Central memory CD8-positive, alpha-beta T cell (primary cell): Measurements from ENCODE around the gene OS9.
"Not testable (repeated sequence)": the region's sequence is repeated elsewhere in the genome, so short reads cannot be mapped to it uniquely, and the experiment has no call there.

Experiments used
- ATAC-seq: fragments of 150-1000 bp; cut with Tn5 transposase; replicated peaks from 2 replicates; pipeline ENCODE4 v1.10.0; 2022; ENCODE audit warnings: mild to moderate bottlenecking, moderate FRiP score, moderate number of reproducible peaks; ENCODE audit not compliant: poor library complexity, severe bottlenecking; ENCODE audit errors: extremely low read depth
- DNase-seq, 2 donors: peaks; one replicate each; pipeline ENCODE4 v3.0.0; 2021; ENCODE audit warnings: low spot score in 2 of 2
- H3K27ac Mint-ChIP-seq: one replicate; pipeline ENCODE4 v1.8.0; 2022; ENCODE audit warnings: low read depth, mild to moderate bottlenecking, moderate library complexity, mixed read lengths
- H3K27me3 Mint-ChIP-seq: one replicate; pipeline ENCODE4 v1.8.0; 2022; ENCODE audit warnings: mixed read lengths
- H3K36me3 Mint-ChIP-seq: one replicate; pipeline ENCODE4 v1.8.0; 2022; ENCODE audit warnings: mild to moderate bottlenecking, moderate library complexity, mixed read lengths; ENCODE audit not compliant: insufficient read depth
- H3K4me1 Mint-ChIP-seq: one replicate; pipeline ENCODE4 v1.8.0; 2022; ENCODE audit warnings: mixed read lengths
- H3K4me3 Mint-ChIP-seq: one replicate; pipeline ENCODE4 v1.8.0; 2022; ENCODE audit warnings: mild to moderate bottlenecking, moderate library complexity, mixed read lengths
- H3K9me3 Mint-ChIP-seq: one replicate; pipeline ENCODE4 v1.8.0; 2022; ENCODE audit warnings: mixed read lengths

Gene OS9

GRCh38 chr12:57669691-57670090 lies 24.2 kb upstream of the OS9 start:
- not testable (repeated sequence) for H3K27ac Mint-ChIP-seq, DNase-seq, H3K9me3 Mint-ChIP-seq, ATAC-seq, H3K36me3 Mint-ChIP-seq, H3K4me1 Mint-ChIP-seq, H3K4me3 Mint-ChIP-seq
- H3K27me3 Mint-ChIP-seq, result peaks cover 18% of the 10 kb centered on the region

DNA sequence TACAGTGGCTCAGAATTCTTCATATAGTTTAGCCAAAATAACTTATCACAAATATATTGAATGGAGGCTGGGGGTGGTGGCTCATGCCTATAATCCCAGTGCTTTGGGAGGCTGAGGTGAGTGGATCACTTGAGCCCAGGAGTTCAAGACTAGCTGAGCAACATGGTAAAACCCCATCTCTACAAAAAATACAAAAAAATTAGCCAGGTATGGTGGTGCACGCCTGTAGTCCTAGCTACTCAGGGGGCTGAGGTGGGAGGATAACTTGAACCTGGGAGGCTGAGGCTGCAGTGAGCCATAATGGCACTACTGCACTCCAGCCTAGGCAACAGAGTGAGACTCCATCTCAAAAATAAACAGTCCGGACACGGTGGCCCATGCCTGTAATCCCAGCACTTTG lies 22.1 kb upstream of the OS9 start:
- not testable (repeated sequence) for DNase-seq, H3K27ac Mint-ChIP-seq, H3K36me3 Mint-ChIP-seq, H3K4me1 Mint-ChIP-seq, H3K9me3 Mint-ChIP-seq, ATAC-seq, H3K4me3 Mint-ChIP-seq
- peaks cover 22% of the 10 kb centered on the region for H3K27me3 Mint-ChIP-seq

DNA sequence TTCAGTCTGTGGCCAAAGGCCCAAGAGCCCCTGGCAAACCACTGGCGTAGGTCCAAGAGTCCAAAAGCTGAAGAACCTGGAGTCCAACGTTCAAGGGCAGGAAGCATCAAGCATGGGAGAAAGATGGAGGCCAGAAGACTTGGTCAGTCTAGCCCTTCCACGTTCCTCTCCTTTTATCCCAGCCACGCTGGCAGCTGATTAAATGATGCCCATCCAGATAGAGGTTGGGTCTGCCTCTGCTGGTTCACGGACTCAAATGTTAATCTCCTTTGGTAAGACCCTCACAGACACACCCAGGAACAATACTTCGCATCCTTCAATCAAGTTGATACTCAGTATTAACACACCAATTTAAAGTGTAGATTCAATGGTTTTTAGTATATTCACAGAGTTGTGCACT lies 21.1 kb upstream of the OS9 start:
- H3K27ac Mint-ChIP-seq, result no peak overlapping the region
- no peak overlapping the region for H3K4me3 Mint-ChIP-seq
- no peaks in the 10 kb centered on the region for H3K9me3 Mint-ChIP-seq
- H3K4me1 Mint-ChIP-seq, result no peaks in the 10 kb centered on the region
- H3K36me3 Mint-ChIP-seq, result no peaks in the 10 kb centered on the region
- DNase-seq (no peak), ATAC-seq (no peak)
- H3K27me3 Mint-ChIP-seq, result peaks cover 22% of the 10 kb centered on the region

DNA sequence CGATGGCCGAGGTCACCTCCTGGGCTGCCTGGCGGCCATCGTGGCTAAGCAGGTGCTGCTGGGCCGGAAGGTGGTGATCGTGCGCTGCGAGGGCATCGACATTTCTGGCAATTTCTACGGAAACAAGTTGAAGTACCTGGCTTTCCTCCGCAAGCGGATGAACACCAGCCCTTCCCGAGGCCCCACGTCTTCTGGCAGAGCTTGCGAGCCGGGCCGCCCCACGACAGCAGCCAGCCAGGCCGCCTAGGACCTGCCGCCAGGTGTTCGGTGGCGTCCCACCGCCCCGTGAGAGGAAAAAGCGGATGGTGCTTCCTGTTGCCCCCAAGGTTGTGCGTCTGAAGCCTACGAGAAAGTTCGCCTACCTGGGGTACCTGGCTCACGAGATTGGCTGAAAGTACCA lies 19.2 kb upstream of the OS9 start:
- H3K27ac Mint-ChIP-seq, result no peak overlapping the region
- no peak for DNase-seq
- no peak for ATAC-seq
- H3K4me3 Mint-ChIP-seq, result no peak overlapping the region
- H3K36me3 Mint-ChIP-seq, result no peaks in the 10 kb centered on the region
- H3K9me3 Mint-ChIP-seq, result no peaks in the 10 kb centered on the region
- H3K4me1 Mint-ChIP-seq, result no peaks in the 10 kb centered on the region
- peaks cover 22% of the 10 kb centered on the region for H3K27me3 Mint-ChIP-seq

- H3K36me3 Mint-ChIP-seq, H3K4me3 Mint-ChIP-seq, DNase-seq, ATAC-seq, H3K9me3 Mint-ChIP-seq, H3K27ac Mint-ChIP-seq, H3K4me1 Mint-ChIP-seq: not testable (repeated sequence)
- peaks cover 19% of the 10 kb centered on the region for H3K27me3 Mint-ChIP-seq
These were observed 16.0 kb upstream of the OS9 start for GRCh38 chr12:57677947-57678346.

DNA sequence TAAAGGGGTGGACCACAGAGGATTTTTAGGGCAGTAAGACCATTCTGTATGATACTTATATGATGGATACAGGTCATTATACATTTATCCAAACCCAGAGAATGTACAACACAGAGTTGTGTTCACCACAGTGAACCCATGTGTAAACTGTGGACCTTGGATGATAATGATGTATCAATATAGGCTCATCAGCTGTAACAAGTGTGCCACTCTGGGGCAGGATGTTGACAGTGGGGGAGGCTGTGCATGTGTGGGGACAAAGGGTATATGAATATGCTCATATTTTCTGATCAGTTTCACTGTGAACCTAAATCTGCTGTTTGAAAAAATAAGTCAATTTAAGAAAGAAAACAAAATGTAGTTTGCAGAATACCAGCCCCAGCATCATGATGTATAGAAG lies 14.2 kb upstream of the OS9 start:
- Mint-ChIP-seq H3K4me3 (no peak overlapping the region), H3K4me1 (no peaks in the 10 kb centered on the region), H3K9me3 (peaks cover 6% of the 10 kb centered on the region), H3K27ac (no peak overlapping the region), H3K36me3 (peaks cover 1% of the 10 kb centered on the region), H3K27me3 (peaks cover 17% of the 10 kb centered on the region)
- no peak for ATAC-seq
- DNase-seq, result no peak

DNA sequence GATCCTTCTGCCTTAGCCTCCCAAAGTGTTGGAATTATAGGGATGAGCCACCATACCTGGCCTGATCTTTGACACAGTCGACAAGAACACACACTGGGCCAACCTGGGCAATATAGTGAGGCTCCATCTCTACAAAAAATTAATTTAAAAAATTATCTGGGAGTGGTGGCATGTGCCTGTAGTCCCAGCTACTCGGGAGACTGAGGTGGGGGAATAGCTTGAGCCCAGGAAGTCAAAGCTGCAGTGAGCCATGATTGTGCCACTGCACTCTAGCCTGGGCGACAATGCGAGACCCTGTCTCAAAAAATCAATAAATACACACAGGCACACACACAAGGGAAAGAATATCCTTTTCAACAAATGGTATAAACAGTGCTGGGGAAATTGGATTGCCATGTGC lies 6.1 kb upstream of the OS9 start:
- no peak for ATAC-seq
- no peak overlapping the region for H3K27ac Mint-ChIP-seq
- no peak overlapping the region for H3K4me3 Mint-ChIP-seq
- H3K9me3 Mint-ChIP-seq, result no peaks in the 10 kb centered on the region
- no peaks in the 10 kb centered on the region for H3K4me1 Mint-ChIP-seq
- H3K36me3 Mint-ChIP-seq, result no peaks in the 10 kb centered on the region
- peaks cover 56% of the 10 kb centered on the region for H3K27me3 Mint-ChIP-seq
- DNase-seq, result no peak

- Mint-ChIP-seq H3K36me3 (no peaks in the 10 kb centered on the region), H3K27me3 (peaks cover 52% of the 10 kb centered on the region), H3K4me1 (no peaks in the 10 kb centered on the region), H3K4me3 (no peak overlapping the region), H3K27ac (no peak overlapping the region), H3K9me3 (no peaks in the 10 kb centered on the region)
- ATAC-seq, result no peak
- DNase-seq, result no peak
These were observed 5.0 kb upstream of the OS9 start for GRCh38 chr12:57688931-57689330.

DNA sequence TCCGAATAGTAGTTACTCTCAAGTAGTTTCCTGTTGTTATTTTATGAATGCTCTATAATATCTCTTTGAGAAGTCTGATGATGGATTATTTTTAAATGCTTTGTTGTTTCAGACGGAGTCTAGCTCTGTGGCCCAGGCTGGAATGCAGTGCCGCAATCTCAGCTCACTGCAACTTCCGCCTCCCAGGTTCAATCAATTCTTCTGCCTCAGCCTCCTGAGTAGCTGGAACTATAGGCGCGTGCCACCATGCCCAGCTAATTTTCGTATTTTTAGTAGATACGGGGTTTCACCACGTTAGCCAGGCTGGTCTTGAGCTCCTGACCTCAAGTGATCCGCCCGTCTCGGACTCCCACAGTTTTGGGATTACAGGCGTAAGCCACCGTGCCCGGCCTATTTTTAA lies 1.4 kb upstream of the OS9 start:
- DNase-seq (no peak), ATAC-seq (no peak)
- peaks cover 5% of the 10 kb centered on the region for H3K4me1 Mint-ChIP-seq
- H3K27me3 Mint-ChIP-seq, result peaks cover 16% of the 10 kb centered on the region
- no peak overlapping the region for H3K27ac Mint-ChIP-seq
- H3K36me3 Mint-ChIP-seq, result peaks cover 18% of the 10 kb centered on the region
- H3K4me3 Mint-ChIP-seq, result no peak overlapping the region
- H3K9me3 Mint-ChIP-seq, result no peaks in the 10 kb centered on the region

- H3K36me3 Mint-ChIP-seq, result peaks cover 22% of the 10 kb centered on the region
- DNase-seq, result no peak
- H3K27ac Mint-ChIP-seq, result no peak overlapping the region
These were observed 644 bp upstream of the OS9 start for GRCh38 chr12:57693317-57693658.

DNA sequence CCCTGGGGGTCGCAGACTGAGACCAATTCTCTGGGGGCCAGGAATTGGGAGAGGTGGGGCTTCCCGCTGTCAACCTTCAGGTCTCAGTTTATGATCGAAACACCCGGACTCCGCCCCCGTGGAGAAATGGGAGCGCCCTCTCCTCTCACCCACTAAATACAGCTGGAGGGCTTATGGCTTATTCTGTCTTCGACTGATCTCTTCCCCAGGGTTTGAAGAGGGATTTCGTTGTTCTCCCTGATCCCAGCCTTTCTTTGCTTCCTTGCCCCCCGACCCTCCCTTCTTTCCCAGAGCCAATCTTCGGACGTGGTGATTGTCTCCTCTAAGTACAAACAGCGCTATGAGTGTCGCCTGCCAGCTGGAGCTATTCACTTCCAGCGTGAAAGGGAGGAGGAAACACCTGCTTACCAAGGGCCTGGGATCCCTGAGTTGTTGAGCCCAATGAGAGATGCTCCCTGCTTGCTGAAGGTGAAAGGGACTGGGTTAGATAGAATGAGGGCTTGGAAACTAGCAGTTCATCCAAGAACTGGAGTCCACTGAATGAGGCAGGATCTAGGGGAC lies 607 bp downstream of the OS9 start:
- Mint-ChIP-seq H3K4me1 (peaks cover 17% of the 10 kb centered on the region), H3K9me3 (no peaks in the 10 kb centered on the region), H3K36me3 (peaks cover 23% of the 10 kb centered on the region), H3K4me3 (no peak overlapping the region), H3K27ac (no peak overlapping the region), H3K27me3 (no peaks in the 10 kb centered on the region)
- DNase-seq (no peak), ATAC-seq (no peak)

More at GRCh38 chr12:57693317-57693658, 644 bp upstream of the OS9 start:
- no peak for ATAC-seq
- Mint-ChIP-seq H3K4me1 (peaks cover 7% of the 10 kb centered on the region), H3K27me3 (peaks cover 8% of the 10 kb centered on the region), H3K4me3 (no peak overlapping the region), H3K9me3 (no peaks in the 10 kb centered on the region)

GRCh38 chr12:57695770-57696432 lies 2.0 kb downstream of the OS9 start:
- peaks cover 23% of the 10 kb centered on the region for H3K36me3 Mint-ChIP-seq
- no peaks in the 10 kb centered on the region for H3K9me3 Mint-ChIP-seq
- H3K27ac Mint-ChIP-seq, result no peak overlapping the region
- peaks cover 23% of the 10 kb centered on the region for H3K4me1 Mint-ChIP-seq
- H3K27me3 Mint-ChIP-seq, result no peaks in the 10 kb centered on the region
- no peak for DNase-seq
- ATAC-seq, result no peak
- H3K4me3 Mint-ChIP-seq, result no peak overlapping the region

DNA sequence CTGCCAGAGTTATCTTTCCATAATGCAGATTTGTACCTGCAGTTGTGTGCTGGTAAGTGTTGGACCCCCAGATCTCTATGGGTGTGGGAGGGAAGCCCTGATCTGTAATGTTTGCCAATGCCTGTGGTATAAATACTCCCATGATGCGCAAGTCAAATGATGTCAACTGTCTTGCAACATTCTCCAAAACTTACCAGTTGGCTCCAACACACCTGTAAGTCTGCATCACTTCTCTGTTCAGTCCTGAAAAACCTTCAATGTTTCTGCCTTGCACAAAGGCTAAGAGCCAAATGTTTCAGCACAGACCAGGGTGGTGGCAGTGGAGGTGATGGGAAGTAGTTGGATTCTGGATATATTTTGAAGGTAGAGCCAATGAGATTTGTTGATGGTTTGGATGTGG lies 3.1 kb downstream of the OS9 start:
- DNase-seq, result no peak
- ATAC-seq, result no peak

More for the DNA sequence above, 3.1 kb downstream of the OS9 start:
- Mint-ChIP-seq H3K27me3 (no peaks in the 10 kb centered on the region), H3K4me3 (no peak overlapping the region), H3K9me3 (no peaks in the 10 kb centered on the region), H3K27ac (no peak overlapping the region), H3K36me3 (peaks cover 26% of the 10 kb centered on the region), H3K4me1 (peaks cover 24% of the 10 kb centered on the region)
